ENCODE data around the gene BCAN. TPM values are rescaled to one million over a fixed set of nuclear protein-coding genes. Genes with fewer than 3 reads are reported as not detected.

The BCAN gene
- total RNA-seq, 1 experiment from 2014 or later = 0.37 TPM

DNA sequence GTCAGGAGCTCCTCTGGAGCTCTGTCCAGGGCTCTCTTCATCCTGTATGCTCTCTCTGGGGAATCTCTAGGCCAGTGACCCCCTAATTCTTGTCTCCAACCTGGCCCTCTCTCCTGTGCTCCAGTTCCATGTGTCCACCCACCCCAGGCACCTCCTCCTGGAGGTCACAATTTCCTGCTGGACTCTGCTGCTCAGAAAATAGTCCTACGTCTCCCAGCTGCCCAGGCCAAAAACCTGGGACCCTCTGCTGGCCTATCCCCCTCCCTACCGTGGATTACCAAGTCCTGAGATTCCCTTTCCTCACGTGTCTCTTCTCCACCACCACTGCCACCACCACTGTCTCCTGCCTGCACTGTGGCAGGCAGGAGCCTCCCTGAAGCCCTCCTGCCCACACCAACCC is 23.6 kb downstream of the BCAN start:
- DNase-seq (ENCODE audit: unreplicated experiment) = no peak
- Mint-ChIP-seq H3K27me3 (ENCODE audit: insufficient read depth, unreplicated experiment) (peaks cover 1% of the 10 kb centered on the region), H3K9me3 (ENCODE audit: unreplicated experiment) (no peaks in the 10 kb centered on the region), H3K36me3 (ENCODE audit: insufficient read depth, unreplicated experiment) (no peaks in the 10 kb centered on the region), H3K4me1 (ENCODE audit: insufficient read depth, unreplicated experiment) (peaks cover 30% of the 10 kb centered on the region), H3K4me3 (ENCODE audit: unreplicated experiment) (no peak overlapping the region), H3K27ac (ENCODE audit: low read depth, unreplicated experiment) (no peak overlapping the region)
- ChIA-PET POLR2A (no interaction called here), CTCF (interaction anchor here (0.6 to 13.0 kb wide), 5 partner anchors 15 to 307 kb away, joined by 3 to 552 read pairs (median 11); partner anchors contain the start of genes HAPLN2 and NES)
- TF ChIP-seq, protein P1, sequence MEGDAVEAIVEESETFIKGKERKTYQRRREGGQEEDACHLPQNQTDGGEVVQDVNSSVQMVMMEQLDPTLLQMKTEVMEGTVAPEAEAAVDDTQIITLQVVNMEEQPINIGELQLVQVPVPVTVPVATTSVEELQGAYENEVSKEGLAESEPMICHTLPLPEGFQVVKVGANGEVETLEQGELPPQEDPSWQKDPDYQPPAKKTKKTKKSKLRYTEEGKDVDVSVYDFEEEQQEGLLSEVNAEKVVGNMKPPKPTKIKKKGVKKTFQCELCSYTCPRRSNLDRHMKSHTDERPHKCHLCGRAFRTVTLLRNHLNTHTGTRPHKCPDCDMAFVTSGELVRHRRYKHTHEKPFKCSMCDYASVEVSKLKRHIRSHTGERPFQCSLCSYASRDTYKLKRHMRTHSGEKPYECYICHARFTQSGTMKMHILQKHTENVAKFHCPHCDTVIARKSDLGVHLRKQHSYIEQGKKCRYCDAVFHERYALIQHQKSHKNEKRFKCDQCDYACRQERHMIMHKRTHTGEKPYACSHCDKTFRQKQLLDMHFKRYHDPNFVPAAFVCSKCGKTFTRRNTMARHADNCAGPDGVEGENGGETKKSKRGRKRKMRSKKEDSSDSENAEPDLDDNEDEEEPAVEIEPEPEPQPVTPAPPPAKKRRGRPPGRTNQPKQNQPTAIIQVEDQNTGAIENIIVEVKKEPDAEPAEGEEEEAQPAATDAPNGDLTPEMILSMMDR (IDR thresholded peaks at IDR 0.05; ENCODE audit: unreplicated experiment) = no peak
- intact Hi-C loops (cut with micrococcal nuclease) = no loop called here
- no TSS peak for BruUV-seq (replicated peaks)

DNA sequence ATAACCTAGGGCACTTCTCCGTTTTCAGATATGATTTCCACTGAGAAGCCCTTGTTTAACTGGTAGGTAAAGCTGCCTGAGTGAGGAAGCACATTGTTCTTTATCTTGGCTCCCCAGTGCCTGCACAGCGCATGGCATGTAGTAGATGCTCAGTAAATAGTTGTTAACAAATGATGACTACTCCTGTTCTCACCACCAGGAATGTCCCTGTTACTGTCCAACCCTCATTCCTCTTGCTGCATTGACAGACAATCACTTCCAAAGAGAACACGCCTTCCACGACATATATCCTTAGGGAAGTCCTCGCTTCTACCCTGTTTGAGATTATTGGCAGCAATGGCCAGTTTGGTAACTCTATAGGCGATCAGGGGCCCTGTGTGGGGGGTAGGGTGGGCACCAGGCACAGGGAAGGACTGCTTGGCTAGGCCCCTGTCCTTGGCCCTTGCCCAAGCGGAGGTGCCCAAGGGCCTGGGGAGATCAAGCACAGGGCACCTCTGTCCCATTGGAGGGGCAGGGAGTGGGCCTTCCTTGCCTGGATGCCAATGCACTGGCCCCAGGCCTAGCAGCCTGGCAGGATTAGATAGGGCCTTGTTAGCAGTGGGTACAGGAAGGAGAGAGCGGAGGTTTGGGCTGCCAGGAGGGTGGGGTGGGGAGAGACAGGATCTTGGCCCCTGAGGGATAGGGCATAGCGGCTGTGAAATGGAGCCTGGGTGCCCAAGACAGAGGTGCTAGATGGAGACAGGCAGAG is 25.1 kb downstream of the BCAN start:
- no peak overlapping the region for H3K27ac Mint-ChIP-seq (ENCODE audit: low read depth, unreplicated experiment)
- H3K36me3 Mint-ChIP-seq (ENCODE audit: insufficient read depth, unreplicated experiment) = no peaks in the 10 kb centered on the region
- TF ChIP-seq, protein P1 (IDR thresholded peaks at IDR 0.05; ENCODE audit: unreplicated experiment) = no peak
- no peaks in the 10 kb centered on the region for H3K9me3 Mint-ChIP-seq (ENCODE audit: unreplicated experiment)
- ChIA-PET POLR2A (no interaction called here), CTCF (interaction anchor here (0.5 to 13.0 kb wide), 5 partner anchors 9 to 323 kb away, joined by 3 to 552 read pairs (median 5); partner anchors contain the start of gene NES)
- no peak overlapping the region for H3K4me3 Mint-ChIP-seq (ENCODE audit: unreplicated experiment)
- peaks cover 20% of the 10 kb centered on the region for H3K4me1 Mint-ChIP-seq (ENCODE audit: insufficient read depth, unreplicated experiment)
- peaks cover 16% of the 10 kb centered on the region for H3K27me3 Mint-ChIP-seq (ENCODE audit: insufficient read depth, unreplicated experiment)
- BruUV-seq (replicated peaks) = no TSS peak
- no peak for DNase-seq (ENCODE audit: unreplicated experiment)
- intact Hi-C loops (cut with micrococcal nuclease) = no loop called here

DNA sequence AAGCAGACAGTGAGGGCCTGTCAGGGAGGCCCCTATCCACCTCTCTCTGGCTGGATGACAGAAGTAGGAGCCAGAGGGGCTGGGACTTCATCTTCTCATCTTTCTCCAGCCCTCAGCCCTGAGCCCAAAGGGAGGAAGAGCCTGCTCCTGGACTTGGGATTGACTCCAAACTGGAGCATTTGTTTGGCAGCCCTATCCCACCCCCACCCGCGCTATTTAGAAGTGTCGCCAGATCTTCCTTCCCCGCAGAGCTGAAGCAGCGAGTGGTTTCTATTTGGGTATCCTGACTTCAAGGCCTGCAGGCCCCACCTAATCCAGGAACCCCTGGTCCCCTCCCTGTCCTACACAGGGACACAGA is 25.7 kb downstream of the BCAN start:
- TF ChIP-seq, protein P1 (IDR thresholded peaks at IDR 0.05; ENCODE audit: unreplicated experiment) = no peak
- H3K4me3 Mint-ChIP-seq (ENCODE audit: unreplicated experiment) = no peak overlapping the region
- H3K4me1 Mint-ChIP-seq (ENCODE audit: insufficient read depth, unreplicated experiment) = peaks cover 16% of the 10 kb centered on the region
- intact Hi-C loops (cut with micrococcal nuclease) = no loop called here
- H3K36me3 Mint-ChIP-seq (ENCODE audit: insufficient read depth, unreplicated experiment) = no peaks in the 10 kb centered on the region
- ChIA-PET POLR2A (no interaction called here), CTCF (interaction anchor here (0.5 to 1.7 kb wide), 4 partner anchors 9 to 208 kb away, joined by 3 to 4 read pairs (median 3); no protein-coding TSS in a partner anchor)
- no peaks in the 10 kb centered on the region for H3K9me3 Mint-ChIP-seq (ENCODE audit: unreplicated experiment)
- no TSS peak for BruUV-seq (replicated peaks)
- H3K27ac Mint-ChIP-seq (ENCODE audit: low read depth, unreplicated experiment) = no peak overlapping the region
- H3K27me3 Mint-ChIP-seq (ENCODE audit: insufficient read depth, unreplicated experiment) = peaks cover 22% of the 10 kb centered on the region
- no peak for DNase-seq (ENCODE audit: unreplicated experiment)

DNA sequence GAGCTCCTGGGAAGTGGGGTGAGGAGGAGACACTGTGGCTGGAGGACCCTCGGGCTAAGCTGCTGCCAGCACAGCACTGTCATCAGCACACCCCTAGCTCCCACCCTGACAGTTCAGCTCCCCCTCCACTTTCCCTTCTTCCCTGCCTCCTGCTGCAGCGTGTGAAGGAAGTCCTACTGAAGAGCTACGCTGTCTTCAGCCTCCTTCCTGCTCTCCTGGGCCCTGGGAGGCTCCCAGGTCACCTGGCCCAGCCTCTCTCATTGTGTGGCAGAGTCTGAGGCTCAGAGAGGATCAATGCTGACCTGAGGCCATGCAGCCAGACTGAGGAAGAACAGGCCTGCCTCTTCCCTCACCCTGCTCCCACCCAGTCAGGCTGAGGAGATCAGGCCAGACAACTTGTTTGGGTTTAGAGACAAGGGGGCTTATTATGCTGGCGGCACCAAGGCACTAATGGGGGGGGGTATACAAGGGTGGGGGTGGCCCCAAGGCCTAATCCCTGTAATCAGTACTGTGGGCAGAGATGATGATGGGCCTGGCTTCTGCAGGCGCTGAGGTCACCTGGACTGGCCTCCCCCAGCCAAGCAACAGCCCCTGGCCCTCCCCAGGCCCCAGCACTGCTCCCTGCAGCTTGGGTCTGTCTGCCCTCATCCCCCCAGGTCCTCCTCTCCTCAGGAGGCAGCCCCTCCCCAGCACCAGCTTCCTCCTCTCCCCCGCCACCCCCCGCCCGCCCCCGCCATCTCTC is 26.2 kb downstream of the BCAN start:
- H3K27ac Mint-ChIP-seq (ENCODE audit: low read depth, unreplicated experiment) = no peak overlapping the region
- no peaks in the 10 kb centered on the region for H3K36me3 Mint-ChIP-seq (ENCODE audit: insufficient read depth, unreplicated experiment)
- H3K9me3 Mint-ChIP-seq (ENCODE audit: unreplicated experiment) = no peaks in the 10 kb centered on the region
- H3K4me1 Mint-ChIP-seq (ENCODE audit: insufficient read depth, unreplicated experiment) = peaks cover 11% of the 10 kb centered on the region
- no peak for DNase-seq (ENCODE audit: unreplicated experiment)
- no peak overlapping the region for H3K4me3 Mint-ChIP-seq (ENCODE audit: unreplicated experiment)
- TF ChIP-seq, protein P1 (IDR thresholded peaks at IDR 0.05; ENCODE audit: unreplicated experiment) = no peak
- H3K27me3 Mint-ChIP-seq (ENCODE audit: insufficient read depth, unreplicated experiment) = peaks cover 27% of the 10 kb centered on the region
- ChIA-PET POLR2A (no interaction called here), CTCF (interaction anchor here (0.5 to 24.4 kb wide), 7 partner anchors 7 to 208 kb away, joined by 3 to 552 read pairs (median 3); no protein-coding TSS in a partner anchor)
- BruUV-seq (replicated peaks) = no TSS peak
- intact Hi-C loops (cut with micrococcal nuclease) = no loop called here
